Hippocampal formation (tissue), 2 donors: ENCODE results near the gene ZFAND2A.
A peak's percentile ranks its signal among the peaks of the same experiment; 100 is the strongest.
"Not testable (repeated sequence)": the region's sequence is repeated elsewhere in the genome, so short reads cannot be mapped to it uniquely, and the experiment has no call there.

ENCODE experiments used
- DNase-seq, 2 donors: peaks; one replicate each; lab custom pipeline; 2025; lab: John Stamatoyannopoulos, UW

ZFAND2A gene, protein sequence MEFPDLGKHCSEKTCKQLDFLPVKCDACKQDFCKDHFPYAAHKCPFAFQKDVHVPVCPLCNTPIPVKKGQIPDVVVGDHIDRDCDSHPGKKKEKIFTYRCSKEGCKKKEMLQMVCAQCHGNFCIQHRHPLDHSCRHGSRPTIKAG

DNA sequence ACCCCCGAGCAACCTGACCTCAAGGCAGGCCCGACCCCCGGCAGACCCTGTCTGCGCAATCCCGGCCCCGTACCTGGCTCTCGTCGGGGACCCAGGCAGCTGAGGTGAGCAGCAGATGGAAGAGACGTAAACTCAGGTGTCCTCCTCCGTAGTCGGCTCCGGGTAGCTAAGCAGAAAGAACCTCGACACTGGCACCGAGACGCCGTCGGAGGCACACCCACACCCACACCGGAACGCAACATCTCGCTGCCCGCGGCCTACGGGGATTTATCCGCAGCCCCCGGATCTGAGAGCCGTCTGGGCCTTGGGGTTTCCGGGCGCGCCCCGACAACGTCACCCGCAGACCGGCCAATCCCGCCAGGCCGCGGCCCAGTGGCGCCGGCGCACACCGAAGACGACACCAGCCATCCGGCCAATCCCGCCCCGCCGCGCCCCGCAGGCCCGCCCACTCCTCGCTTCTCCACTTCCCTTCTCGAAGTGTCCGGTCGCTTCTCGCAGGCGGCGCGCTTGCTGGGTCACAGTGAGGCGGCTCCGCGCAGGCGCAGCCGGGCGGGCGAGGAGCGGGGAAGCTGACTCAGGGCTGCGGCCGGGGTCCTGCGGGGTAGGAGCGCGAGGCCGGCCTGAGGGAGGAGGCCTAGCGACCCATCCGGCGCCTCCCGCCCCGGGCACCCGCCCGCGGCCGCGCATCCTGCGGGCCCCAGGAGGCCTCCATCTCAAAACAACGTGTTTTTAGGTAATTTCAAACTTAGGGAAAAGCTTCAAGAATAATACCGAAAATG is at the start of gene ZFAND2A:
Gene ZFAND2A (minus strand): TSS at position 306 of the 779 bp plus-strand sequence. CDS start 1,984 bp downstream, outside the sequence.
- DNase-seq, result peak; percentile 94 to 97

DNA sequence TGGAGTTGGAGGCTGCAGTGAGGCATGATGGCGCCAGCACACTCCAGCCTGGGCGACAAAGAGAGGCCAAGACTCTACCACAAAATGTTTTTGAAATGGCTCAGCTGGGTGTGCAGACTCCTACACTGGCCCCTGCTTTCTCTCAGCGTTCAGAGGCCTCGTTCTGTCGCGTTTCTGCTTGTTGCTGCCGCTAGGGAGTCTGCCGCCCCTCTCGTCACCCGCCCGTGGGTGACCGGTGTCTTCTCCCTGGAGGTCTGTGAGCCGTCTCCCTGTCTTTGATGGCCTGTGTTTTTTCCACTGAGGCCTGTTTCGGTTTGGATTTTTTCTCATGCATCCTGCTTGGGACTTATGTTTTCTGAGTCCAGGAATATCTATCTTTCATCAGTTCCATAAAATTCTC is 49.1 kb upstream of the ZFAND2A start:
- DNase-seq, result no peak

DNA sequence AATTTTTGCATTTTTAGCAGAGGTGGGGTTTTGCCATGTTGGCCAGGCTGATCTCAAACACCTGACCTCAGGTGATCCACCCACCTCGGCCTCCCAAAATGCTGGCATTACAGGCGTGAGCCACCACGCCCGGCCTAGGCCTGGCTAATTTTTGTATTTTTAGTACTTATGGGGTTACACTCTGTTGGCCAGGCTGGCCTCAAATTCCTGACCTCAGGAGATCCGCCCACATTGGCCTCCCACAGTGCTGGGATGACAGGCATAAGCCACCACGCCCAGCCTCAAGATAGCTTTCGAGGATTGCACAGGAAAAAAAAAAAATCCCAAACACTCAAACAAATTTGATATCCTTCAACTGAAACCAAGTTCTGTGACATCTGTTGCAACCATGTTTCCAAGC is 45.7 kb upstream of the ZFAND2A start:
- not testable (repeated sequence) for DNase-seq

DNA sequence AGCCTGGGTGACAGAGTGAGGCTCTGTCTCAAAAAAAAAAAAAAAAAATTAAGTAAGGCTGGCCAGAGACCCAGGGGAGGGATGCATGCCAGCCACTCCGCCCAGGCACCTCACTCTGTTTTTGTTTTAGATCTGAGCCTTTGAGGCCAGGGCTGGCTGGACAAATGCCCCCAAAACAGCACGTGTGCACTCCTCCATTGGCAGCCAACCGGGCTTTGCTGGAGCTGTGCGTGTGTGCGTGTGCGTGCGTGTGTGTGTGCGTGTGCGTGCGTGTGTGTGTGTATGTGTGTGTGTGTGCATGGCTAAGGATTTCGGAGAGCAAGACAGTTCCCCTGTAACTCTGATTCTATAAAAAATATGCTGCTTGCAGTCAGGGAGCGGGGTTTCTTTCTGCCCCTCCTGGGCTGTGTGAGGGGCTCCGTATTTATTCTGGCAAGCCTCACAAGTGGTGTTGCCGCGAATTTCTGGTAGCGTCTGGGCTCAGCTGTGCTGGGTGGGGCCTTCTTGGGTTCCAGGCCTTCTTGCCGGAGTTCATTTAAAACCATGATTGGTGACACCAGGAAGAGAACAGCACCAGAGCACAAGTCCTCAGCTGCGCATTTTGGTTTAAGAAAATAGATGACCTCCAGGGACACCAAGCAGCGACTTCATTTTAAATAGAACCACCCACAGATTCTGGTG is 44.6 kb upstream of the ZFAND2A start:
- no peak for DNase-seq

DNA sequence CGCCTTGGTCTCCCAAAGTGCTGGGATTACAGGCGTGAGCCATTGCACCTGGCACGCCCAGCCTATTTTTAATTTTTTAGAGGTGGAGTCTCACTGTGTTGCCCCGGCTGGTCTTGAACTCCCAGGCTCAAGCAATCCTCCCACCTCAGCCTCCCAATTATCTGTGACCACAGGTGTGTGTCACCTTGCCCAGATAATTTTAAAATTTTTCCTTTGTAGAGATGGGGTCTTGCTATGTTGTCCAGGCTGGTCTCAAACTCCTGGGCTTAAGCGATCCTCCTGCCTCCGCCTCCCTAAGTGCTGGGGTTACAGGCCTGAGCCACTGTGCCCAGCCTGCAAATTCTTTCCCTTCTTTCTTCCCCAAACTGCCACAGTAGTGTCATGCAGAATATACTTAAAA is 42.9 kb upstream of the ZFAND2A start:
- DNase-seq, result not testable (repeated sequence)

DNA sequence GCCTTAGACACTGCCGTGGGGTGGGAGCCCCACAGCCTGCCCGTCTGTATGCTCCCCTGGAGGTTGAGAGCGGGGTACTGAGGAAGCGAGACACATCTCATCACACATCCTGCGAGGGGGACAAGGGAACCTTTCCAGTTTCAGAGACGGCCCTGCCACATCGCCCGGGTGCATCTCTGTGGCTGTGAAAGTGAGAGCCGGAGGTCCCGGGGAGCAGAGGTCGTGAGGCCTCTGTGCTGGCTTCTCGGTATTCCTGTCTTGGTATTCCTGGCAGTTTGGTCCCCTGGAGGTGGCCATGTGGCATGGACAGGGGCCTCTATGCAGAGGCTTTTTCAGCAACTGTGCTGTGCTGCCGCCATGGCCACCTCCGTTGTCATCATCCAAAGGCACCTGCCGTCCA is 41.9 kb upstream of the ZFAND2A start:
- no peak for DNase-seq

DNA sequence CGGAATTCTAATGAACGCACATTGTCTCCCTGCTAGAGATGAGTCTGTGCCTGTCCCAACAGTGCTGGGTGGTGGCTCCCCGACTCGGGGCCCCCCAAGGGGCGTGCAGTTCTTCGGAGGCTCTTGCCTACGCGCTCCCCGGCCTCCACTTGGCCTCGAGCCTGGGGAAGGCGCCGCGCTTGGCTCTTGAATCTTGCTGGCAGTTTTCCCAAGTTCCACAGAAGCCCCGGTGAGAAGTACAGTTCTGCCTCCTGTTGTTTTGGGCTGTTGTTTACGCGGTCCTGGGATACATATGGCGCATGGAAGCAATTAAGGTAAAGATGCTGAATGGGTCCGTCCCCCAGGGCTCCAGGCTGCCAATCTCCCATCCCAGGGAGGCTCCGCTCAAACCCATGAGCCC is 40.0 kb upstream of the ZFAND2A start:
- DNase-seq, result no peak

DNA sequence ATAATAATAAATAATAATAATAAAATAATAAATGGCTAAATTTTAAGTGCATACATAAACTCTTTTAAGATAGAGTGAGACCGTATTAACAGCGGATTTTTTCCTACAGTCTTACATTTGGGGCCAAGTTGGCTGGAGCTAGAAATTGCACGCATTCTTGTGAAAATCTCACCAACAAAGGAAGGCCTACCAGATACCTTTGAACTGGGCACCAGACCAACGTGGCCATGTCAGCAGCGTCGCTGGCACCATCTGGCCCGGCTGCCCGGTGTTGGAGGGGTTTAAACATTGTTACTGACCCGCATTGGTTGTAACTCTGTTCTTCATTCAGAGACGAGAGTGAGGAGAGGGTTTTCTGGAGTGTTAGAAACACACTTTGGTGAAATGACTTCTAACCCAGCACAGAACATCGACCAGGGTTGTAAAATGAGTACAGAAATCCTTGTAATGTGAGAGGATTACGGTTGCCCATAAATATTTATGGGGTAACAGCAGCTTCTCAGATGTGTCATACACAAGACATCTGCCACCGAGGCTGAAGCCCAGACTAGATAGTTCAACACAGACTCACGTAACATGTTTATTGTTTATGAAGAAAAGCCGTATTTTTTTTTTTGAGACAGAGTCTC is 38.1 kb upstream of the ZFAND2A start:
- DNase-seq, result no peak

DNA sequence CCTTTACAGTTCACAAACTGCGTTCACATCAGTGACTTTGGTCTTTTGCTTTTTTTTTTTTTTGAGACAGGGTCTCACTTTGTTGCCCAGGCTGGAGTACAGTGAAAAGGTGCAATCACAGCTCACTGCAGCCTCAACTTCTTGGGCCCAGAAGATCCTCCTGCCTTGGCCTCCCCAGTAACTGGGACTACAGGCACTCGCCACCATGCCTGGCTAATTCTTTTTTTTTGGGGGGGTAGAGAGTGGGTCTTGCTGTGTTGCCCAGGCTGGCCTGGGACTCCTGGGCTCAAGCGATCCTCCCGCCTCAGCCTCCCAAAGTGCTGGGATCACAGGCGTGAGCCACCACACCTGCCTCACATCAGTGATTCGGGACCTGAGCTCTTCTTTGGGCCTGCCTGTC is 37.0 kb upstream of the ZFAND2A start:
- no peak for DNase-seq

DNA sequence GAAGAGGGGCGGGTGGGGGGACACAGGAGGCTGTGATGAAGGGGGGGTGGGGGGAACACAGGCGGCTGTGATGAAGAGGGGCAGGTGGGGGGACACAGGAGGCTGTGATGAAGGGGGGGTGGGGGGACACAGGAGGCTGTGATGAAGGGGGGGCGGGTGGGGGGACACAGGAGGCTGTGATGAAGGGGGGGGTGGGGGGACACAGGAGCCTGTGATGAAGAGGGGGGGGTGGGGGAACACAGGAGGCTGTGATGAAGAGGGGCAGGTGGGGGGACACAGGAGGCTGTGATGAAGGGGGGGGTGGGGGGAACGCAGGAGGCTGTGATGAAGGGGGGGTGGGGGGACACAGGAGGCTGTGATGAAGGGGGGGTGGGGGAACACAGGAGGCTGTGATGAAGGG is 36.4 kb upstream of the ZFAND2A start:
- not testable (repeated sequence) for DNase-seq

DNA sequence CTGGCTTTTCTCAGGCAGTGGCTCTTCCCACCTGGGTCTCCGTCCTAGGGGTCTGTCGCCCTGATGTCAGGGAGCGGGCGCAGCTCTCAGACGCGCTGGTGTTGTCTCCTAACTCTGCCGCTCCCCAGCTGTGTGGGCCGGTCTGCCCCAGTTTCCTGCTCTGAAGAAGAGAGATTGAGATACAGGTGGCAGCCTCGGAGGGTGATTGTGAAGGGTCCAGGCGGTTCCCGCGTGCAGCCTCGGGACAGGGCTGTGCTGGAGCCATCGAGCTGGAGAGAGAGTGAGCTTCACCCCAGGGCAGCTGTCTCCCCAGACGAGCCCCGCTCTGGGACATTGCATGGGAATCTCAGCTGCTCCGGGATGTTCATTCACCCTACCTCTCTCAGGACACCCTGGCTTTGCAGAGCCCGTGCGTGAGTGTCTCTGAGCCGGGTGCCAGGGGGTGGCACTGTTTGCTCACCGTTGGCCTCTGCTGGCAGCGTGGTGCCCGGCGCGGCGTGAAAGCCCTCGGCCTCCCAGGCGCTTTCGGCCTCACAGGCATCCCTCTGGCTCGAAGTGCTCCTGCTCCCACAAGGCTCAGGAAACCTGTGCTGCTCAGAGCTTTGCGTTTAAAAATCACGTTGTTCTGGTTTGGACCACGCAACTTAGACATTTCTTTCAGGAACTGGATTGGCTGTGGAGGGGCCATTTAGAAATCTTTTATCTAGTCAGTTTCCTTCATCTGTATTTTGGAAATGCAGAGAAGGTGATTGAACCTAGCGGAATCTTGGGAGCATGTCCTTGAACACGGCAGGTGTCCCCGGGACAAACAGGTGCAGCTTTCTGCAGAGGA is 33.8 kb upstream of the ZFAND2A start:
- peak in 1 of 2 donors; percentile 35 for DNase-seq

DNA sequence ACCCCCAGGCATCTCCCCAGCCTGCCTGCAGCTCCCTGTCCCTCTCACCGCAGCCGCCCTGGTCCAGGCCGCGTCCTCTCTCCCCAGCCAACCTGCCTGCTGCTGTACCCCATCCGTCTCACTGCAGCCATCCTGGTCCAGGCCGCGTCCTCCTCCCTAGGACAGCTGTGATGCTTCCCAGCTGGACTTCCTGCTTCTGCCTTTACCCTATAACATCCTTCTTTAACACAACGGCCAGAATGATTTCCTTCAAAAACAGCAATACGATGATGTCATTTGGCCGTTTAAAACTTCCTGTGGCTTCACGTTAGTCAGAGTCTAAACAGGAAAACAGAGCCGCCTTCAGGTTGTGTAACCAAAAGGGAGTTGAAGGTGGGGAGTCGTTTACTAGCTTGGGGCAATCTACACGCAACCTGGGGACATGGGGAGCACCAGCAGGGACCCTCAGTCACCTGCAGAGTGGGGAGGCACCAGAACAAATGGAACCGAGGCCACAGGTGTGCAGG is 32.2 kb upstream of the ZFAND2A start:
- no peak for DNase-seq

DNA sequence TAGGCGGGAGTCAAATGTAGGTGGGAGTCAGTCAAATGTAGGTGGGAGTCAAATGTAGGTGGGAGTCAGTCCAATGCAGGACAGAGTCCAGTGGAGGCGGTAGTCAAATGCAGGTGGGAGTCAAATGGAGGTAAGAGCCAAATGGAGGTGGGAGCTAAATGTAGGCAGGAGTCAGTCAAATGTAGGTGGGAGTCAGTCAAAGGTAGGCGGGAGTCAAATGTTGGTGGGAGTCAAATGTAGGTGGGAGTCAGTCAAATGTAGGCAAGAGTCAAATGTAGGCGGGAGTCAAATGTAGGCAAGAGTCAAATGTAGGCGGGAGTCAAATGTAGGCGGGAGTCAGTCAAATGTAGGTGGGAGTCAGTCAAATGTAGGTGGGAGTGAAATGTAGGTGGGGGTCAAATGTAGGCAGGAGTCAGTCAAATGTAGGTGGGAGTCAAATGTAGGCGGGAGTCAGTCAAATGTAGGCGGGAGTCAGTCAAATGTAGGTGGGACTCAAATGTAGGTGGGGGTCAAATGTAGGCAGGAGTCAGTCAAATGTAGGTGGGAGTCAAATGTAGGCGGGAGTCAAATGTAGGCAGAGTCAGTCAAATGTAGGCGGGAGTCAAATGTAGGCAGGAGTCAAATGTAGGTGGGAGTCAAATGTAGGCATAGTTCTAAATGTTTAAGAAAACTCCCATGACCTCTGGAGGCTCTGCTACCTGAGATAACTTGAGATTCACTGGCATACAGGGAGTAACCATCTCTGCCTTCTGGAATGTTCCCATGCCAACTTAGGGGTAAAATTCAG is 30.2 kb upstream of the ZFAND2A start:
- DNase-seq, result no peak

DNA sequence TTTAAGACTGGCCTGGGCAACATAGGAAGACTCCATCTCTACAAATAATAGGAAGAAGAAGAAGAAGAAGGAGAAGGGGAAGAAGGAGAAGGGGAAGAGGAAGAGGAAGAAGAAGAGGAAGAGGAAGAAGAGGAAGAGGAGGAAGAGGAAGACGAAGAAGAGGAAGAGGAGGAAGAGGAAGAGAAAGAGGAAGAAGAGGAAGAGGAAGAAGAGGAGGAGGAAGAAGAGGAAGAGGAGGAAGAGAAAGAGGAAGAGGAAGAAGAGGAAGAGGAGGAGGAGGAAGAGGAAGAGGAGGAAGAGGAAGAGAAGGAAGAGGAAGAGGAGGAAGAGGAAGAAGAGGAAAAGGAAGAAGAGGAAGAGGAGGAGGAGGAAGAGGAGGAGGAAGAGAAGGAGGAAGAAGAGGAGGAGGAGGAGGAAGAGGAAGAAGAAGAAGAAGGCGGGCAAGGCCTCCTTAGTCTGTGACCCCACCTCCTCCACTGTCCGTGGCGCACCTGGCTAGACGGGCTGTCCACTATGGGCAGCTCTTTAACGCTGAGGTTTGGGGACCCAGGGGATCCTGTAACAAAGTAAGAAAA is 28.8 kb upstream of the ZFAND2A start:
- DNase-seq, result no peak

DNA sequence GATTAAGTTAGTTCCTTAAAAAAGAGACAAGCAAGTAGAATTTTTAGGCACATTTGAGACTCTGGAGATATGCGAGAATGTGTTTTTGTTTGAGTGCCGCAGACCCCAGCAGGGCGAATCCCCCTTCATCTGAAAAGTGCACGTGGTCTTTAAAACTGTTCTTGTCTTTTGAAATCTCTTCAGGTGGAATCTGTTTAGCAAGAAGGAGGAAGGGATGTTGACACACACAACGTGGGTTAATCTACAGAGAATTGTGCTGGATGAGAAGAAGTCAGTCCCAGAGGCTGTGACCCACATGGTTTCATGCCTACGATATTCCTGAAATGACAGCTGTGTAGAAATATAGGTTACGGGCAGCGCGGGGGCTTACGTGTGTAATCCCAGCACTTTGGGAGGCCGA is 27.1 kb upstream of the ZFAND2A start:
- no peak for DNase-seq

DNA sequence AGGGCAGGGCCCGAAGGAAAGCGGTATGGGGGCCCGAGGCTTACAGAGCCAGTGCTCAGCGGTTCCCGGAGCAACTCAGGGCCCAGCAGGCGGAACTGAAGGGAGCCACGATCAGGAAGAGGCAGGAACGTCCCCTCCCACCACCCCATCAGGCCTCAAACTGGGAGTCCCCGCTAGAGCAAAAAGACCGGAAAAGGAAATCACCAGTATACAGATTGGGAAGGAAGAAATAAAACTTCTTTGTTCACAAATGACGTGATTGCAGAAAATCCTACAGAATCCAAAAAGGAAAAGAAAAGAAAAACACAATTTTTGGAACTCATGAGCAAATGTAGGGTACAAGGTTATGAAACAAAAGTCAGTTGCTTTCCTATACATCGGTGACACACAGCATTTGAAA is 21.6 kb upstream of the ZFAND2A start:
- no peak for DNase-seq

DNA sequence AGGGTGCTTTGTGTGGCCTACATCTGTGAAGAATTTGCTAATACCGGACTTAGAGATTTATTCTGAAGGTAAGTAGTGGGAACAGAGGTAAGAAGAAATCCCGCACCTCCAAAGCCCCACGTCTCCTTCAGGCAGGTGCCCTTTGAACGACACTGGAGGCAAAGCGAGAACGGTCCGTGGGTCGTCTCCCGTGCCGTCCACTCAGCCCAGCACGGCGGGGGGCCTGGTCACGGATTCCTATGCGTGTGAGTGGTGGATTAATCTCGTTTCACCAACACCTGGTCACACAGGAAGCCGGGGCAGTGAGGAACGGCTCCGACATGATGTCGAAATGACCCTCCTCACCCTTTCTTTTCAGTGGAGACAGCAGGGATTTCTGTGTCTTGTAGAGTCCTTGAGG is 21.0 kb upstream of the ZFAND2A start:
- no peak for DNase-seq

DNA sequence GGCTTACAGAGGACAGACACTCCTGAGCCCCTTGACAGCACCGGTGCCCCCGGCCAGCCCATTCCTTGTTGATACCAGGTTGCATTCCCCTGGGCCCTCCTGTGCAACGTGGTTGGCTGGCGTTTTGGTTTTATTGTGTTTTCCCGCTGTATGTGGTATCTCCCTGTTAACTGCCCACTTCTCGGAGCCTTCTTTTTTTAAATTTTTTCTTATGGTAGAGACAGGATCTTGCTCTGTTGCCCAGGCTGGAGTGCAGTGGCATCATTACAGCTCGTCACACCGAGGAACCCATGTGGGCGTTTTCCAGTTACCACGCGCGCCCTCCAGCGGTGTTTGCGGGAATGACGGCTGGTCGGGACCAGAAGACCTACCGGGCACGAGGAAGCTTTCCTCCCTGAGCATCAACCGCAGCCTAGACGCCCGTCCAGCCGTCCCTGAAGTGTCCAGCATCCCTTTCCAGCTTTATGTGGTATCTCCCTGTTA is 16.9 kb upstream of the ZFAND2A start:
- DNase-seq, result peak in 1 of 2 donors; percentile 2

DNA sequence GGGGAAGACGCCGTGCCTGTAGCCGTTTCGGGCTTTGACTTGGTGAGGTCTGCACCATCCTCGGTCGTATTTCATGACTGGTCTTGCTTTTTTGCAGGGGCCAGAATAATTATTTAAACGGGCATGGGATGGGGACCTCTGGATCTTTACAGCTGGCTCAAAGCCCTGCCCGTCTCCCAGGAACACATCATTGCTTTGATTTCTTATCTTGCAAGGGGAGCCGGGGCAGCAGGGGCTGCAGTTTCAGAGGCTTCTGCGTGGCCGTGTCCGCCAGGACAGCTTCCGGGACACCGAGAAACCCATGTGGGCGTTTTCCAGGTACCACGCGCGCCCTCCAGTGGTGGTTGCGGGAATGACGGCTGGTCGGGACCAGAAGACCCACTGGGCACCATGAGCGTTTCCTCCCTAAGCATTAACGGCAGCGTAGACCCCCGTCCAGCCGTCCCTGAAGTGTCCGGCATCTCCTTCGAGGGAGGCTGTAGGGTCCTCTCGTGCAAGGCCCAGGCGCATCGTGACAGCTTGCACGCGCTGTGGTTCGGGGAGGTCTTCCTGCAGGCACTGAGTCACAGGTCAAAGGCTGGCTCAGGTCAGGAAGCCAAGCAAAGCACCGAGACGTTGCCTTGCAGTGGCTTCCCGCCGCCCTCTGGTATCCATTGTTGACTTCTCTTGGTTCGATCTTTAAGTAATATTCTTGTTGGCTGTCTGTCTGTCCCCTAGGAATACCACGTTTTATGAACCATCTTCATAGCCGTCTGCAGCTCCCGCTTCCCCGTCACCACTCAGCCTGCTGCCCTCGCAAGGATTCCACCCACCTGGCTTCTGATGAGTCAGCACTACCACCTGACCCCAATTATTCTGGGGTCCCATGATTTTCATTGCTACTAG is 16.2 kb upstream of the ZFAND2A start:
- peak in 1 of 2 donors; percentile 52 for DNase-seq
